GM19395 (cell line): Measurements from ENCODE around the gene ROR2.

ENCODE experiments used
- ATAC-seq: cut with Tn5 transposase; IDR thresholded peaks from one replicate; pipeline ENCODE4 v1.9.1; 2021; ENCODE audit warnings: mild to moderate bottlenecking, moderate library complexity; ENCODE audit not compliant: unreplicated experiment

Gene ROR2

DNA sequence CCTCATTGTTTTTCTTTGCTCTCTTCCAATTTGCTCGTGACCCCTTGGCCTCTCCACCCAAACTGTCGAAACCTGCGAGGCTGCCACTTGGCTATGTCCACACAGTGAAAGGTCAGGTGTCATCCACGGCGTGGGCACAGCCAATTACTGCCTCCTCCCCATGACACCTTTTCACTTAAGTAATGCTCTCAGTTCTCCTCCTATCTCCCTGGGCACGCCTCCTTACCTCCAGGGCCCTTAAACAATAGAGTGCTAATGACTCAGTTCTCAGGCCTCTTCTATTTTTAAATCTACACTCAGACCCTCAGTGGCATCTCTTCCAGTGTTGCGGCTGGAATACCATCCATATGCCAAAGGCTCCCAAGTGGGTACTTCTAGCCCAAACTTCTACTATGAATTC is 256.8 kb downstream of the ROR2 start:
- no peak for ATAC-seq

DNA sequence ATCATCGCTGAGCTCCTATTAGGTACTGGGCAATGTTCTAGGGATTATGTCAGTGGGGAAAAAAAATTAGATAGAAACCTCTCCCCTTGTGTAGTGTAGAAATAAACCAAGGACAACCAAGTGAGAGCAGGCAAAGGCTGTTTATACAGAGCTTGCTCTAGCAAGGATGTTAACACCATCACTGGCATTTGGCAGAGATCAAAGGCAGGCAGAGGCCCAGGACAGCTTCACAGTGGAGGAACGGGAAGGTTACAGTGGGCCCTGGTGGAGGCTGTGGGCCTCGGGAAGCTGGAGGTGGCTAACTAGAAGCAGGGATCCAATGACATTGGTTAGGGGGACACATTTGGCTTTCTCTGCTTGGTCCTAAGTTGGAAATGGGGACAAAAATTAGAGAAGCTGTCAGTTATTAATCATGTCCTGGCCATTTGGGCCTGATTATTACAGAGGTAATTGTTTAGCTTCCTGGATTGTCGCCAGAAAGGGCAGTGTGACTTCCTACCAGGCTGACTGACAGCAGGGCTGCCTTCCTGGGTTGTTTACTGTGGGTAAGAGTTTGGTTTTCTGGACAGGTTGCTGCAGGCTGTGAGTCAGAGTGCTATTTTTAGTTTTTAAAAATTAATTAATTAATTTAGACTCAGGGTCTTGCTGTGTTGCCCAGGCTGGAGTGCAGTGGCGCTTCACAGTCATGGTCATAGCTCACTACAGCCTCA is 259.3 kb downstream of the ROR2 start:
- ATAC-seq: no peak

DNA sequence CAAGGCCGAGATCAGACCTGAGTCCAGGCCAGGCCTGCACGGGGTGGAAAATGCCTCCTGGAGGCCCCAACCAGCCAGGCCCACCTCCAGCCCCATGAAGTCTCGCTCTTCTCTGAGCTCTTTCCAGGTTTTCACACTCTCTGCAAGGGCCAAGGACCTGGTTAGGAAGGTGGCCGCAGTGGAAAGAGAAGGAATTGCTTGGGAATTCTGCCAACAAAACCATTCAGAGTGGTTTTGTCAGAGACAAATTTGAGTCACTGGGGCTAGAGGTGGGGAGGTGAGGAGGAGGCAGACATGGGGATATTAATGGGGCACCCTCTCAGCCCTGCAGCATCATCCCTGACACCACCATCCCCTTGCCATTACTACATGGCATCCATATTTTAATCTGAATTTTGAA is 261.0 kb downstream of the ROR2 start:
- no peak for ATAC-seq

DNA sequence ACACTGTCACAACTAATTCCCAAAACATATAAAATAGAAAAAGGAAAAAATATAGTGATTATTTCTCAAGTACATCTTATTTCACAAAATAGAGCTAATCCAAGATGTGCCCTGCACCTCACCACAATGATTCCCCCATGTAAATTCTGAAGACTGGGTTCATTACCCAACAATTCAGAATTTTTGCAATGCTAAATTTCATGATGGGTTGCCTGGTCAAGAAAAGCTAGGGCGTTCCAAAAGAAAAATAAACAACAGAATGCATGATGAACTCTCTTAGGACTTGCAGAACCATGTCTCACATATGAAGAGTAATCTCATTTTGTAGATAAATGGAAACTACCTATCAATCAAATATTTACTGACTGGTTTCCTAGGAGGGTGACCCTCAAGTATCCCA is 266.8 kb downstream of the ROR2 start:
- no peak for ATAC-seq

DNA sequence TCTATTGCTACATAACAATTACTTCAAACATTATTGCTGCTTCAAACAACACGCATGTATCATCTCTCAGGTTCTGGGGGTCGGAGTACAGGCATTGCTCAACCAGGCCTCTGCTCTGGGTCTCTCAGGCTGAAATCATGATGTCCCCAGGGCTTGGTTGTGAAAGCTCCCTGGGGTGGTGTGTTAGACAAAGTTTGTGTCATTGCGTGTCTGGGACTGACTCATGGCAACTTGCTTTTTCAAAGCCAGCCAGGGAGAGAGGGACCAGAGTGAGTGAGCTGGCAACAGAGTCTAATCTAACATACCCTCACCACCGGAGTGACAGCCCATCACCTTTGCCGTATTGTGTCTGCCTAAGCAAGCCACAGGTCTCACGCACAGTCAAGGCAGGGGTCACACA is 267.2 kb downstream of the ROR2 start:
- no peak for ATAC-seq

DNA sequence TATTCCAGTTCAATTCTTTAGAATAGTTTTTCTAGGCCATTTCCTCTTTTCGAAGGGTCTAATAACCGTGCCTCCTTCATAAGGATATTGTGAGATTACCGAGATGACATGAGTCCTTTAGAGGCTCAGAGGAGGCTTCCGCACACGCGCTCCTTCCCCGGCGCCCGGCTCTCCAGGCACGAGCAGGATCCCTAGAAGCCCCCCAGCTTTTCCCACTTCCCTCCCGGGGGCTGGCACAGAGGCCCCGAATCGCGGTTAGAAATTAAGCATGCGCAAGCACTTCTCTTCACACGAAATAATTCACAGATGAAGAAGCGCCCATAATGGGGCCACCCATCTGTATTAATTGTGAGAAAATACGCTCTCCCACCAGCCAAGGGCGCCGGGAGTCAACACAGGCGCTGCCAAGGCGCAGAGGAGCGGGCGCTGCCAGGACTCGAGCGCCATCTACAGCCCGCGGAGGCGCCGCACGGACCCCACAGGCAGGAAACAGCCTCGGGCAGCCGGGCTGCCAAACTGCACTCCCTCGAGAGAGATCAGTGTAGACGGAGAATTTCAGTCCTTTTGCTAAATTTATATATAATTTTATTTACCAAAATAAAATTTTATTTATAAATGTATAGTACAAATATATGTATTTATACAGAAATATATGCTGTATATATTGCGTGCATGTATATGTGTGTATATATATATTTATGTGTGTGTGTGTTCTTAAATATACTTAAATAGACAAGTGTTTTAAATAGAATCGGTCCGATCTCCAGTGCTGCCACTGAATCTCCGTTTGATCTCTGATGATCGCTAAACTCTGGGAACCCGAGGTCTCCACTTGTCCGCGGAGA is 268.3 kb downstream of the ROR2 start:
- no peak for ATAC-seq

DNA sequence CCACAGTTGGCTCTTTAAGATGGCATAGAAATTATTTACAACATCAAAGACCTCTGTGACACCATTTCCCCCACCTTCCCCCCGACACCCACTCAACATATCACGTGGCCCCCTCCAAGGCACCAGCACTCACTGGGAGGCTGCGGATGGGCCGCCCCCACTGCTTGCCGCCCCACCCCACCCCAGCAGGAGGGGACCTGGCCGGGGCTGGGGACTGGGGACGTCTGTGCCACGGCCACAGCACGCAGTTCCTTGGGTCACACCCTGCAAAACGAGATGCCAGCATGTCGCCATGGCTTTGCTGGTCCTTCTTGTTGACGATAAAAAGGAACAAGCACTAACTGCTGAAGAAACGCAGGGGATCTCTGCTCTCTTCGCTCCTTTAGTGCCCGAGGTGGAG is 269.0 kb downstream of the ROR2 start:
- no peak for ATAC-seq

DNA sequence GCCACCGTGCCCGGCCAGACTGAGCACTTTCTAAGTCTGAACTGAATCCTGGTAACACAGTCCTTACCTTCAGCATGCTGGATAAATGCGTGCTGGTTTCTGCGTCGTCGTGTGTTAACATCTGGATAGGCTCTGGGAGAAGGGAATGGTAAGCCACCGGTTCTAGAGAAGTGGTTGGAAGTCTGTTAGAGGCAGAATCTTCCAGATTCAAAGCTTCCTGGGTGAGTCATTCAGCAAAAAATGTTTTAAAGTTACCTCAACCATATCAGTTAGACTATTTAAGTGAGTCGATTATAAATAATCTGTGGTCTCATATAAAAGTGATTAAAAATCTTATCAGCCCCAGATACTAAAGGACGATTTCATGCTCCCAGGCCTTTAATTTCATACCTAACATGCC is 269.9 kb downstream of the ROR2 start:
- no peak for ATAC-seq

DNA sequence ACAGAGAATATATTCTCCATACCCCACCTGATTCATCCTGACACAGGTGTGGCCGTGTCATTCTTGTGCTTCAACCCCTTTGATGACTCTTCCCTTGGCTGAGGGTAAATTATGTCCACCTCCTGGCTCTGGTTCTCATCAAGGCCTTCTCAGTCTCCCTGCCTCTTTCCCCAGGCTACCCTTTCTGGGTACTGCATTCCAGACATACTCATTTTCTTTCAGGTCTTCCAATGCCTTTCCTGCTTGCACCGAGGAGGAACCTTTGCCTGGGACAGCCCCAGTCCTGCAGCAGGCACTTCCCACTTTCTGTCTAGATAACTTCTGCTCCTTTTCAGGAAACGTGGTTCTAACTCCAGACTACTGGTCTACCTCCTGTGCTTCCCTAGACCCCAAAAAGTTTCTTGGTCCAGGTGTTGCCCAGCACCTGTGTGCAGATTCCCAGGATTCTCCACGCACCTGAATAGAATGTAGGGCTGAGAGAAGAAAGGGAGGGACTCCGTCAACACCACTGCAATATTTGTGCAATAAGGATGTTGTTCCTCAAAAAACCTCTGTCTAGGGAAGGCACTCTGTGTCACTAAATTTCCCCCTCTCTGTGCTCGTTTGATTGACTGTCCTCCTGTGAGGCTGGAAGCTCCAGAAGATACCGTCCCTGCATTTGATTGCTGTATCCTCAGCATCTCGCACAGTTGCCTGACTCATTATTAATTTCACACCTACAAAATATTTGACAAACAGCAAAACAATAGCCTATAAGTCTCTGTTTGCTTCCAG is 271.0 kb downstream of the ROR2 start:
- ATAC-seq: no peak

DNA sequence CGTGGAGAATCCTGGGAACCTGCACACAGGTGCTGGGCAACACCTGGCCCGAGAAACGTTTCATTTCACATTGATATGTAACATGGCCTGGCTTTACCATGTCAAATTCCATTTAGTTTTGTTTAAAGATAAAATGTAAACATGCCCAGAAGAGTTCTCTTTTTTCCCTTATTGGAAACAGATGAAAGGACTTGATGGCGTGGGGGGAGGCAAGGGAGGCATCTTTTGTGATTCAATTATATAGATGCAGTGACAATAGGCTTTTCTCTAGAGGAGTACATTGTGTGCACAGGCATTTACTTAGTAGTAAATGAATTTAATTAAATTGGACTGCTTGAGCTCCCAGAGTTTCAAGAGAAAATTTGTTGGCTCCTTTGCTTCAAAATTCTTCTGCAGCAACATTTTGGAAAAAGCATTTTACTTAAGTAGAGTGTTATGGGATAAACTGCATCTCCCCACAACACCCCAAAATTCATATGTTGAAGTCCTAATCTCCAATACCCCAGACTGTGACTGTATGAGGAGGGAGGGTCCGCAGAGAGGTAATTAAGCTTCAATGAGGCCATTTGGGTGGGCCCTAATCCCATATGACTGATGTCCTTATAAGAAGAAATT is 272.1 kb downstream of the ROR2 start:
- ATAC-seq: no peak

DNA sequence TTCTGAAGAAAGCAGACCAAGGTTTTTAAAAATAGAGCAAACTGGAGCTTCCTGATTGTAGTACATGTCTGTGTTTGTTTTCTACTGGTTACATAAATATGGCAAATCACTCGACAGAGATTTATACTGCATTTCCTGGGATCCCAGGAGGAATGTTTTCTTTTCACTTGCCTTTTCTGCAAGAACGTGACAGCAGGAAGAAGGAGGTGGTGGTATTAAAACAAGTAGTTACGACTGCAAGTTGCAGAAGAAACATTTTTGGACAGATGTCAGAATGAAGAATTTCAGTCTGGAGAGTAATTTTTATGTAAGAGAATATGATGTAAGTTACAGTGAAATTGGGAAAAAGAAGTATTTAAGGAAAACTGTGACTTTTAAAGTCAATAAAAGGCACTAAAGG is 272.7 kb downstream of the ROR2 start:
- no peak for ATAC-seq

DNA sequence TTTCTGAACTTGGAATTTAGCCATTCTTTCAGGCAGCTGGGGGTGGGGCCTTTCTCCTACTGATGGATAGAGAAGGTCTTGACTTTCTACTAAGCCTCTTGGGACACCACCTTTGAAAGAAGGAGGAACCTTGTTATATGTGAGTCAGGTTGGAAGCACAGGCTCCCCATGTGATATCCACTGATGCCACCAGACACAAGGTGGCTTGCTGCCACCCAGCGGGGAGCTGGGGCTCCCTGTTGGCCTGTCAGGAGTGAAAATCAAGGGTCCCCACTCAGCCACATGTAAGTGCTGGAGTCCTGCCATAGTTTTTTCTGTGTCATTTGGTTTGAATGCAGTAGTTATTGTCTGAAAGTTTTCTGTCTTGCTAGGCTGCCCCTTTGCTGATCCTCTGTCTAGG is 274.0 kb downstream of the ROR2 start:
- no peak for ATAC-seq

DNA sequence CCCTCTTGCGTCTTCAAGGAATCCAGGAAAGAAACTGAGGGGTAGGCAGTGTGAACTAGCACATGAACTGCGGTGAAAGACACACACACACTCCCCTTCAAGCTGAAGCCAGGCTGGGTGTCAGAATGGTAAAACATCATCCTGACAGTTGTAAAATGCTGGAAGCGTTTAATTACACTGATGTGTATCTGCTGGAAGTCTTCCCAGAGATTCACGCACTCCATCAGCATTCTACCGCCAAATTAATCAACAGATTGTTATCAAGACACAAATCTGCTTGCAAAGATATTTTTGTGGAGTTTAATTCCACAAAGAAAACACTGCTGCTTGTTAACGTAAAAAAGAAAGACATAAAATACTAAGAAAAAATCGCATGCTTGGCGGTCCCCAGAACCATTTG is 285.4 kb downstream of the ROR2 start:
- ATAC-seq: no peak

DNA sequence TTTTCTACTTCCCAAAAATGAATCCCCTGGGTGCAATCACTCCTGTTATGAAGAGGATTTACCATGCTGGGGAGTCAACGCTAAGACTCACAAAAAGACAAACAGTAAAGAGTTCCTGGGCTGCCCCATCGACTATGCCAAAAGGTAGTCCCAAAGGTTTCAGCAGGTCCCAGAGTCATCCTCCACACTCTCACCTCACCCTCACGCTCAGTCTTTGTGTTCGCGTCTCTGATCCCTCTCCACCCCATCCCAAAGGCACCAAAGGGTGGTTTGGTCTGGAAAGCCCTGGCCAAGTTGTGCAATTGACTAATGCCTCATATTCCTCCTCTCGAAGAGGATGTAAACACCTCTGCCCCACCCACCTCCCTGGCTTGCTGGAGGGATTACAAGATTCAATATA is 286.2 kb downstream of the ROR2 start:
- no peak for ATAC-seq

DNA sequence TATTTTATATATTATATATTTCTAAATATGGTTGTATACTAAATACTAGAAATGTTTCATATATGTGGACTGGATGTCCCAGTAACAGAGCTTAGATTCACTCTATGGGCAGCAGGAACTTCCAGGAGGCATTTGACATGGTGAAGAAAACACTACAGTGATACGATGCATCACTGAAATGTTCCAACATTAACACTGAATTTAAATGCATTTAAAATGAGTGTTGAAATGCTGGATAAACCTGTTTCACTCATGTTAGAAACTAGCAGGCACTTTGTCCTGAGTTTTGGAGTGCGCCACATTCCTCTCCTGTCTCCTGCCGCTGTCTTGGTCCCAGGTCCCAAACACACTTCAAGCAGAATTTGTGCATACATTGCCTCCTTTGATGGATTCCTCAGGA is 288.6 kb downstream of the ROR2 start:
- ATAC-seq: no peak

DNA sequence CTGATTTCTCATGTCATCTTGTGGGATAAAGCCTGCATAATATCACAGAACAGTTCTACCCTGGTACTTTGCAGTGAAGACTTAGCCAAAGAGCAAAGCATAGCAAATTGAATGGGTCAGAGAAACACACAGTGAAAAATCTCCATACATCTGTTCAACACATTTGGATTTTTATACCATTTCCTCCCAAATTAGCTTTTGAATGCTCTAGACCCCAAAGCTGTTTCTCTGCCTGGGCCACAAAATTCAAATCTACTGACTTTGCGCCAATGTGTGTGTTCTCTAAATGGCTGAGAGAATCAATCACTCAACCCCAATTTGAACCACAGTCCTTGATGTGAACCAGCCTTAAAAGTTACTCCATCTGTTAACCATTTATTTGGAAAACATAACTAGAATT is 289.5 kb downstream of the ROR2 start:
- ATAC-seq: no peak

DNA sequence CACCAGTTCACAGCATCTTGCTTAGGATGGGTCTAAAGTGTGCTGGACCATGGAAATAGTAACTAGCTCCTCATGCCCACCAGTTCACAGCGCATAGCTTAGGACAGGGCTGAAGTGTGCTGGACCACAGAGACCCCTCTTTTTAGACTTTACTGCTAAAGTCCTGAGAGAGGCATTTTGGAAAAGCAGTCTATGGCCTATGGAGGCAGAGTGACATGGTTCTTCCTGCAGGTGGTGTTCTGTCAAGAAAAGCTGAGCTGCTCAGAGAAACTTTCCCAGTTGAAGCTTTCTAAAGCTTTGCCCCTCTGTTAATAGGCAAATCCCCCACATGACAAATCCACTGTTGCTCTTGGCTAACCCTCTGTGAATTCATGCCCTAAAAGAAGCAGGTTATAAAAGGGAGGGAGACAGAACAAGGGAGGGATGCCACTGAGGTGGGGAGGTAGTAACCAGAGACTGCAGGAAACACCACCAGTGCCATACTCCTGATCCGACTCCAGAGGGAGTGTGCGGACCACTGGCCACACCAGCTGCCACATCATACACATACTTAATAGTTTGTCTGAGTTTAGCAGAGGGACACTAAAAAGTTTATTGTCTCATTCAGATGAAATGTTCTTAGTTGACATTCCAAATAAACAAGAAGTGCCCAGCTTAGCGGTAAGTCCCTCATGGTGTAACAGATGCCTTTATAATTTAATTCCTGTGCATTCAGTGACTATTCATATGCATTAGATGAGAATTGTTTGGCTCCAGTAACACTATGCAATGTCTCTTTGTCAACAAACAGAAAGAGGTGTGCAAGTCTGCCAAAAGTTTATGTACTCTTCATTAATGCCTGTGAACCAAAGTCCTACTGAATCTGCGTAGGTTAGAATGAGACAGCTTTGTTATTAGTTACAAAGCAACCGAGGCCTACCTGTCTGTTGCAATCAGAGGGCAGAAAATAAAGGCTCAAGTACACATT is 290.2 kb downstream of the ROR2 start:
- no peak for ATAC-seq

DNA sequence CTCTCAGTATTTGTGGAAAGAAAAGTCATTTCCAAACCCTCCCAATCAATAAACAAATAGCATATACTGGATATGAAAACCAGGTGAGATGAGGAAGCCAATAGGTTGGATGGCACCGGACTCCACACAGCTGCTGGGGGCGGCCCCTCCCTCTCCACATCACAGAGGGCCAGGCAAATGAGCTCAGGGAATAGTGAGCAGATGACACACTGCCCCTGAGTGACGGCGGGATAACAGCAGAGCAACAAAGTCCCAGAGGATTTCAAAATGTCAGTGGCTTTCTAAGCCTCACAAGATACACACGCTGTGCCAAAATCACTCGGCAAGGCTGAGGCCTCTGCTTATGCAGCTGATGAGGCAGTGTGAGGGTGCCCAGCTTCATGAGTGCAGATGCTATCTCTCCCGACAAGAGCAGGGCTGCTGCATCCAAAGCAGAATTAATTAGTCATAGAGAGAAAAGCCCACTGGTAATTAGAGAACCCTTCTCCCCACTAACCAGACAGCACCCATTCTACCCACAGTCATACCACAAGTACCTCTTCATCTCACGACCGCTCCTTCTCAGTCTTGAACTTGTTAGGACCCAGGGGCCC is 291.4 kb downstream of the ROR2 start:
- no peak for ATAC-seq

DNA sequence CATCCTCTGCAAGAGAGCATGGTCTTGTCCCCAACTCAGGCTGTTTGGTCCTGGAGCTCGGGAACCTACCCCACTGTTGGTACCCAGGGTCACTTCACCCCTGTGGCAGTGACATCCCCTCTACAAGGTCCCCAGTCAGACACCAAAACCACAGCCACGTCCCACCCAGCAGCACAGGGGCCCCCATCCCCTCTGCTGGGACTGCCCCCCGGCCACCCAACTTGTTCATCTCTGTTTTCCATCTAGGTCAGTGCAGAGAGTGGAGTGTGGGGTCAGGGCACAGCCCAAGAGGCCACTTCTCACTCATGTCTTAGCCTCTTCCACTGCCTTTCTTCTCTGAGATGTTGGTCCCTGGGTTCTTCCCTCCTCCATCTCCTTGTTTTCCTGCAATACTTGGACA is 292.5 kb downstream of the ROR2 start:
- no peak for ATAC-seq

DNA sequence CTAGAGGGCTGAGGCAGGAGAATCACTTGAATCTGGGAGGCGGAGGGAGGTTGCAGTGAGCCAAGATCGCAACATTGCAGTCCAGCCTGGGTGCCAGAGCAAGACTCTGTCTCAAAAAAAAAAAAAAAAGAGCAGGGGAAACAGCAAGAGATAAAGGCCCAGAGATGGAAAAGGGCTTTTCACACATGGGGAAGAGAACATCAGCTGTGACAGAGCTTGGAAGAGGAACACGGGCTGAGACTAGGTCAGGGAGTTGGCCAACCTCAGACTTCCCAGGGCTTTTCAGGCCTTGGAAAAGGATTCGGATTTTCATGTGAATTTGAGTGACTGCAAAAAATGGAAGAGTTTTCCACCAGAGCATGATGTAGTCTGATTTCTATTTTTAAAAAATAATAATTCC is 294.4 kb downstream of the ROR2 start:
- ATAC-seq: no peak
